A673 (cell line): Measurements from ENCODE around the gene KCNK2. TPM values are rescaled to one million over a fixed set of nuclear protein-coding genes. Genes with fewer than 3 reads are reported as not detected.

Source experiments
- BruUV-seq: library from RNA; stranded (reverse); fragments of 400-500 nt; replicated peaks from 2 replicates; lab custom pipeline; 2021; lab: Mats Ljungman, UMichigan
- CTCF ChIA-PET: fragments of 300-600 bp; sonication (Branson Sonifier 250); formaldehyde crosslinking; loops from one replicate; lab custom pipeline; 2022; ENCODE audit warnings: antibody characterized with exemption; lab: Charles Lee
- POLR2A ChIA-PET: fragments of 300-600 bp; sonication (Branson Sonifier 250); formaldehyde crosslinking; loops from one replicate; lab custom pipeline; 2022; ENCODE audit warnings: antibody characterized with exemption; ENCODE audit not compliant: low non-redundant PET; lab: Charles Lee
- DNase-seq: peaks from one replicate; pipeline ENCODE4 v3.0.0-alpha.2; 2015; ENCODE audit warnings: low spot score
- H3K27ac ChIP-seq: fragments of 200-600 bp; sonication (generic); 2 replicates; pipeline ENCODE4 v1.5.1; 2016; ENCODE audit warnings: mixed run types, low read depth, mild to moderate bottlenecking, mixed read lengths, antibody characterized with exemption, low read length; ENCODE audit not compliant: poor library complexity, severe bottlenecking
- H3K27me3 ChIP-seq: fragments of 200-600 bp; sonication (generic); replicated peaks from 2 replicates; pipeline ENCODE4 v1.6.1; 2017; ENCODE audit warnings: mixed run types, low read depth, mild to moderate bottlenecking, mixed read lengths, antibody characterized with exemption, low read length; ENCODE audit not compliant: insufficient read depth, poor library complexity
- H3K36me3 ChIP-seq: fragments of 200-600 bp; sonication (generic); 2 replicates; pipeline ENCODE4 v1.6.1; 2016; ENCODE audit warnings: mixed run types, mild to moderate bottlenecking, mixed read lengths, antibody characterized with exemption, low read length; ENCODE audit not compliant: insufficient read depth, poor library complexity, severe bottlenecking
- H3K4me1 ChIP-seq: fragments of 200-600 bp; sonication (generic); 2 replicates; pipeline ENCODE4 v1.6.1; 2017; ENCODE audit warnings: mixed run types, mild to moderate bottlenecking, mixed read lengths, antibody characterized with exemption, low read length; ENCODE audit not compliant: insufficient read depth, poor library complexity, severe bottlenecking
- H3K4me3 ChIP-seq: fragments of 200-600 bp; sonication (generic); 2 replicates; pipeline ENCODE4 v1.5.1; 2016; ENCODE audit warnings: low read depth, mixed run types, mild to moderate bottlenecking, mixed read lengths, low read length; ENCODE audit not compliant: poor library complexity, severe bottlenecking
- H3K9me3 ChIP-seq: fragments of 200-600 bp; sonication (generic); 2 replicates; pipeline ENCODE4 v1.6.1; 2016; ENCODE audit warnings: mixed run types, low read depth, mild to moderate bottlenecking, mixed read lengths, antibody characterized with exemption, low read length; ENCODE audit not compliant: poor library complexity, severe bottlenecking
- CTCF ChIP-seq: fragments of 300-800, 200-600 bp; sonication (generic); conservative IDR thresholded peaks from 2 replicates; pipeline ENCODE4 v1.5.1; 2017; ENCODE audit warnings: low read depth, mild to moderate bottlenecking, antibody characterized with exemption, low read length, moderate library complexity, mixed read lengths
- EZH2 ChIP-seq: fragments of 200-600 bp; sonication (generic); IDR thresholded peaks from 2 replicates; pipeline ENCODE4 v1.6.1; 2017; ENCODE audit warnings: borderline replicate concordance, low read depth, mild to moderate bottlenecking, mixed read lengths, antibody characterized with exemption, low read length; ENCODE audit not compliant: poor library complexity, severe bottlenecking
- intact Hi-C: fragments of 100-400 bp; cut with micrococcal nuclease; formaldehyde crosslinking; loops from one replicate; pipeline ENCODE4 v1.10.0; 2022; ENCODE audit not compliant: unreplicated experiment
- total RNA-seq: library from RNA; stranded (reverse); gene quantifications from 2 replicates; pipeline ENCODE4 v1.2.3, GENCODE V29; 2021

The KCNK2 gene
- total RNA-seq, 1 experiment from 2014 or later = not detected

- CTCF ChIA-PET = no interaction called here
- BruUV-seq = no TSS peak
- H3K36me3 ChIP-seq = no peaks in the 10 kb centered on the region
- DNase-seq = peak; percentile 52
- H3K4me3 ChIP-seq = no peak overlapping the region
- POLR2A ChIA-PET = no interaction called here
- no peaks in the 10 kb centered on the region for H3K4me1 ChIP-seq
- TF ChIP-seq CTCF = no peak
- intact Hi-C loops = no loop called here
- H3K9me3 ChIP-seq = no peaks in the 10 kb centered on the region
- no peaks in the 10 kb centered on the region for H3K27me3 ChIP-seq
- H3K27ac ChIP-seq = no peak overlapping the region
Observed at GRCh38 chr1:215282557-215282956, 200.0 kb downstream of the KCNK2 start.

GRCh38 chr1:215285013-215285800, 202.7 kb downstream of the KCNK2 start:
- Histone ChIP-seq H3K27me3 (no peaks in the 10 kb centered on the region), H3K36me3 (no peaks in the 10 kb centered on the region), H3K4me1 (no peaks in the 10 kb centered on the region), H3K9me3 (no peaks in the 10 kb centered on the region), H3K27ac (no peak overlapping the region), H3K4me3 (no peak overlapping the region)
- no TSS peak for BruUV-seq
- ChIA-PET CTCF (no interaction called here), POLR2A (no interaction called here)
- peak; percentile 76 for DNase-seq
- intact Hi-C loops = no loop called here
- TF ChIP-seq CTCF = no peak
- no peak for TF ChIP-seq EZH2
